ENCODE measurements around the gene POLR2I. TPM values are rescaled to one million over a fixed set of nuclear protein-coding genes. Genes with fewer than 3 reads are reported as not detected.

The POLR2I gene
- total RNA-seq, result 51.8 and 59.2 TPM in 2 replicates

DNA sequence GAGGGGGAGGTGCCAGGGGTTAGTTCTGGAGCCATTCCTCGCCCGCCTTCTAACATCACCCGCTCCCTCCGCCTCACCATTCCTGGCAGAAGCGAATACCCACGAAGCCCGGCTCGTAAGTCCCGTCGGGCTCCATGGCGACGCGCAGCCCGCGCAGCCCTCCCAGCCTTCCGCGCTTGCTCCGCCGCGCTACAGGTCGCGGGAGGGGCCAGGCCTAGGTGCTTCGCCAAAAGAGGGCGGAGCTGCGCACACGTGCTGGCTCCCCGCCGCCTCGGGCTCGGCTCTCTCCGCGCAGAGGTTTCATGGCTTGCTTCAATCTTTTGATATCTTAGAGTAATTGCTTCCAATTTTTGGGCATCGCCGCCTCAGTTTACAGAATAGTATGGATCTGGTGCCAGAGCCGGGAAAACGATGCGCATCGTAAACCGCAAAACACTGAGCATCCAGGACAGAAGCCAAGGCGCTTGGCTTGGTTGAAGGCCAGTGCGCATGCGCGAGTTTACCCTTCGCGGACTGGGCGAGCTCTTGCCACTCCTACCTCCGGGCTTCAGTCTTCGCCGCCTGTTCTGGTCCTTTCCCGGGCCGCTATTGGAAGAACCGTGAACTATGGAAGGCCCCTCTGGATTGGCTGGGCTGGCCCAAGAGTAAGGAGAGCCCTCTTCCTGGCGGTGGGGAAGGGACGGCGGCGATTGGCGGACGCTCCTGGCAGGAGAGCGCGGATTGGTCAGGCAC is at the start of gene POLR2I:
Gene POLR2I (minus strand): TSS at position 155 of the 732 bp plus-strand sequence. CDS start 19 bp downstream, at position 136.

GRCh38 chr19:36152352-36153091 is 37.8 kb upstream of the POLR2I start, which contains the start of gene COX7A1:
TSS of gene COX7A1 (minus strand) at chr19:36152447. CDS start at chr19:36152407, 40 bp downstream.

DNA sequence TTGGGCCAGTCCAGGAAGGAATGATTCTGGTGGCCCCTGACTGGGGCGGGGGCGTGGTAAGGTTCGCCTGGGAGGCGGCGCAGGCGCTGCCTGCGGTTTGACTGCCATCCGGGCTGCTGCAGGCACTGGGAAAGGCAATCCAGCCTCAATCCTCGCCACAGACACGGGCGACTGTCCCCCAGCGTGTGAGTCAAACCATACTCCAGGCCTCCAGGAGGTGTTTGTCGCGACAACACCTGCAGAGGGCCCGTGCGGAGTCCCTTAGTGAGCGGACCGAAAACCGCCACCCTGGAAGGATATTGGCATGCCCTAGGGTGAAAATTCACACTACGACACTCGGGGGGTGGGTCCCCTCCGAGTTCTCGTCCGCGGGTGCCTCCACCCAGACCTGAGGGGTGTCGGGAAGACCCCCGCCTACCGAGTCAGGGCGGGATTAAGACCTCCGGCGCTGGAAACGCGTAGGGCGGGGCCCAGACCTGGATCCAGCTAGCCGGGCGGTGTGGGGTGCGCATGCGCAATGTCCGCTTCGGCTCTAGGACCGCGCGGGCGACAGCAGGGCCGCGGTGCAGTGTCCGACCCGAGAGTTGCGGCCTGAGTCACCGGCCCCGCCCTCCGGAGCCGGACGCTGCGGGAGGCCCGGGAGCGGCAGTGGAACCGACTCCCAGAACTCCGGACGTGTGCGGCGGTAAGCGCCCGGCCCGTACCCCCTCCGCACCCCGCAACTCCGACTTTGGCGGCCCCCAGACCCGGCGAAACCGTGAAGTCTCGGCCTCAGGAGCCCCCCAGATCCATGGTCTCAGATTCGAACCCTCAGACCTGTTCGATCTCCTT is 25.0 kb upstream of the POLR2I start, which contains the start of gene CAPNS1:
Gene CAPNS1 (plus strand): TSS at position 594 of the 831 bp plus-strand sequence. CDS start 946 bp downstream, outside the sequence.

GRCh38 chr19:36115453-36116343 is 1.0 kb upstream of the POLR2I start, which contains the start of gene TBCB:
TSS of gene TBCB (plus strand) at chr19:36115468. CDS start at chr19:36115561, 93 bp downstream.

DNA sequence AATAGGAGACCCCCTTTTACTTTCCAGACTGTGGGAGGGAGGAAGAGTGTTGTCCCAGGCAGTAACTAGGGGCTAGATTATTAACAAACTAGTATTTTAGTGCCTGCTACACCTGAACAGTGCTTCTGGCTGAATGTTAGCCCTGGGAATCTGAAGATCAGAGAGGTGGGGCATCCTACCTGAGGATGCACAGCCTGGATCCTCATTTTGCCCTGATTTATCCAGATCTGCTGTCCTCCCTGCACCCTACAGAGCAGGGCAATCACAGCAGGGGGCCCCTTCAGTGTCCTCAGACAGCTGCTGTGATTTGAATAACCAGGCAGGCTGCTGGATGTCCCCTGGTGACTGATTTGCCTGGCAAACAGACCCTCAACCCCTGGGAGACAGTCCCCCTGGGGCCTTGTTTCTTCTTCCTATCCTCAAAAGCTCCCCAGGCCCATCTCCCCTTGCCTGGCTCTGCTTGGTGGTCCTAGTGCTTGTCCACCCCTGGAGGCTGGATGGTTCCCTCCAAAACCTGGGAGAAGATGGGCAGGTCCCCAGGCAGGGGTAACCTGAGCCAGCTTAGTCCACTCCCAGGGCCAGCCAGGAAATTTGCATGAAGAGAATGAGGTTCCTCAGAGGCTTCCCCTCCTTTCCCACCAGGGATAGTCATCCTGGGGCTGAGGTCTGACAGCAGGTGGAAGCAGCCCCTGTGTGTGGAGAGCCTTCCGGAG is 4.0 kb downstream of the POLR2I start, which contains the start of gene OVOL3:
Gene OVOL3 (plus strand): TSS at position 657 of the 713 bp plus-strand sequence. CDS start 60 bp downstream, outside the sequence.

Other genes starting within 250 kb of the POLR2I start
- gene APLP1, start 246.3 kb downstream of the POLR2I start, total RNA-seq, result 0.37 and 1.2 TPM in 2 replicates
- 4.4 and 6.1 TPM in 2 replicates for gene NFKBID, start 214.3 kb downstream of the POLR2I start, total RNA-seq
- gene HCST, start 212.3 kb downstream of the POLR2I start, total RNA-seq, result 0.37 and 0.59 TPM in 2 replicates
- gene TYROBP, start 206.6 kb downstream of the POLR2I start, total RNA-seq, result not detected in 2 replicates
- gene LRFN3, start 178.5 kb downstream of the POLR2I start, total RNA-seq, result 3.9 and 4.0 TPM in 2 replicates
- gene SDHAF1, start 119.7 kb downstream of the POLR2I start, total RNA-seq, result 14.9 and 18.0 TPM in 2 replicates
- under 0.01 TPM in 1 of 2 replicates, not detected in the other for gene SYNE4, start 106.1 kb downstream of the POLR2I start, total RNA-seq
- gene ALKBH6, start 100.7 kb downstream of the POLR2I start, total RNA-seq, result 12.7 and 14.3 TPM in 2 replicates
- 5.5 and 6.2 TPM in 2 replicates for gene CLIP3, start 82.0 kb downstream of the POLR2I start, total RNA-seq
- gene THAP8, start 60.6 kb downstream of the POLR2I start, total RNA-seq, result 1.4 and 3.7 TPM in 2 replicates
- 4.0 and 9.6 TPM in 2 replicates for gene WDR62, start 60.0 kb downstream of the POLR2I start, total RNA-seq
- gene OVOL3, start 3.7 kb downstream of the POLR2I start, total RNA-seq, result not detected in 2 replicates
- gene TBCB, start 593 bp upstream of the POLR2I start, total RNA-seq, result 96.8 and 161 TPM in 2 replicates
- gene CAPNS1, start 25.2 kb upstream of the POLR2I start, total RNA-seq, result 343 and 389 TPM in 2 replicates
- 3.3 TPM in 2 replicates for gene COX7A1, start 37.6 kb upstream of the POLR2I start, total RNA-seq
- gene ZNF565, start 99.8 kb upstream of the POLR2I start, total RNA-seq, result 5.1 and 6.6 TPM in 2 replicates
- 50.7 and 66.1 TPM in 2 replicates for gene ZNF146, start 100.2 kb upstream of the POLR2I start, total RNA-seq

Measured in subcutaneous preadipocyte (primary cell).